ENCODE data around the gene GFOD1.

DNA sequence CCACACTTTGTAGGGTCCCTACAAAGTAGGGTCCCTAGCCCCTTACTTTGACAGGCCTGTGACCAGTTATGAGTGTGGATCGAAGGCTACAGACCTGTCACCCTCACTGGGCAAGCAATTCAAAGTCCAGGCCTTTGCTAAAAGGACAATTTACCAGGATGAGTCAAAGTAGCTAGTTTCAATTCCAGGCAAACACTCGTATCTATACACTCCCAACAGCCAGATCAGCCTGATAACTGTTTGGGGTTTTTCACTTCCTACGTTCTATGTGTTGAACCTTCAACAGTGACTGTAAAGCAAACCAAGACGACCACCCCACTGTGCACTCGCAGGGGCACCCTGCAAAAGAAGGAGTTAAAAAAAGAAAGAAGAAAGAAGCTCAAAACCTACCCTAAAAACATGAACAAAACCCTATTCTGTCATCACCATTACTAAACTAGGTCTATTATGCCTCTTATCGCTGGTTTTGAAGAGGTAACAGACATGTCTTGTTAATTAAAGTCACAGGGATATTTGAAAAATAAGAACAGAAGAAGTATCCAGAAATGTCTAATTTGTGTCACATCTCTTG, 3.2 kb downstream of the GFOD1 start:
- TF ChIP-seq, protein P1, sequence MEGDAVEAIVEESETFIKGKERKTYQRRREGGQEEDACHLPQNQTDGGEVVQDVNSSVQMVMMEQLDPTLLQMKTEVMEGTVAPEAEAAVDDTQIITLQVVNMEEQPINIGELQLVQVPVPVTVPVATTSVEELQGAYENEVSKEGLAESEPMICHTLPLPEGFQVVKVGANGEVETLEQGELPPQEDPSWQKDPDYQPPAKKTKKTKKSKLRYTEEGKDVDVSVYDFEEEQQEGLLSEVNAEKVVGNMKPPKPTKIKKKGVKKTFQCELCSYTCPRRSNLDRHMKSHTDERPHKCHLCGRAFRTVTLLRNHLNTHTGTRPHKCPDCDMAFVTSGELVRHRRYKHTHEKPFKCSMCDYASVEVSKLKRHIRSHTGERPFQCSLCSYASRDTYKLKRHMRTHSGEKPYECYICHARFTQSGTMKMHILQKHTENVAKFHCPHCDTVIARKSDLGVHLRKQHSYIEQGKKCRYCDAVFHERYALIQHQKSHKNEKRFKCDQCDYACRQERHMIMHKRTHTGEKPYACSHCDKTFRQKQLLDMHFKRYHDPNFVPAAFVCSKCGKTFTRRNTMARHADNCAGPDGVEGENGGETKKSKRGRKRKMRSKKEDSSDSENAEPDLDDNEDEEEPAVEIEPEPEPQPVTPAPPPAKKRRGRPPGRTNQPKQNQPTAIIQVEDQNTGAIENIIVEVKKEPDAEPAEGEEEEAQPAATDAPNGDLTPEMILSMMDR (conservative IDR thresholded peaks at IDR 0.05; ENCODE audit: low read depth, low read length), result no peak
- TF ChIP-seq EZH2 (IDR thresholded peaks at IDR 0.05; ENCODE audit: borderline replicate concordance, low read depth, low read length, poor library complexity, severe bottlenecking), result no peak
